WI38 (cell line): Measurements from ENCODE around the gene SLC1A2.

Source experiments
- H3K4me3 ChIP-seq: 2 replicates; pipeline ENCODE4 v1.5.1; 2011; ENCODE audit warnings: low read depth, mild to moderate bottlenecking, control low read depth, low read length
- TF ChIP-seq, protein P1 (sequence below): IDR thresholded peaks from 2 replicates; pipeline ENCODE4 v1.5.1; 2012; ENCODE audit warnings: low read depth, mild to moderate bottlenecking, control low read depth, low read length

SLC1A2 gene

DNA sequence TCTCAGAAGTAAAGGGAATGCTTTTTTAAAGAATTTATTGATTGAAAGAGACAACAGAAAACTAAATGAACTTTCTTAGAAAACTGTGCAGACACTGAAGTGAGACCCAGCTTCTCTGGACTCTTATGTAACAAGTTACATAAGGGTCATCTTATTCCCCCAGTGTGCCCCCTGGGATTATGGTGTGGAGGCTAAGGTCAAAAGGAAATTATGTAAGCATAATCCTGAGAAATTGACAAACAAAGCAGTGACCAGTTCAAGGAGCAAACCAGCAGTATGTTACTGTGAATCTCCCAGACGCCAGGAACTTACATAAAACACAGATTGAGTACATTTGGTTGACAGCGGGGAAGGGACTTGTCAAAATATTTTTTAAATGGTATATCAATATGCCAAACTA is 78.6 kb downstream of the SLC1A2 start:
- TF ChIP-seq, protein P1, sequence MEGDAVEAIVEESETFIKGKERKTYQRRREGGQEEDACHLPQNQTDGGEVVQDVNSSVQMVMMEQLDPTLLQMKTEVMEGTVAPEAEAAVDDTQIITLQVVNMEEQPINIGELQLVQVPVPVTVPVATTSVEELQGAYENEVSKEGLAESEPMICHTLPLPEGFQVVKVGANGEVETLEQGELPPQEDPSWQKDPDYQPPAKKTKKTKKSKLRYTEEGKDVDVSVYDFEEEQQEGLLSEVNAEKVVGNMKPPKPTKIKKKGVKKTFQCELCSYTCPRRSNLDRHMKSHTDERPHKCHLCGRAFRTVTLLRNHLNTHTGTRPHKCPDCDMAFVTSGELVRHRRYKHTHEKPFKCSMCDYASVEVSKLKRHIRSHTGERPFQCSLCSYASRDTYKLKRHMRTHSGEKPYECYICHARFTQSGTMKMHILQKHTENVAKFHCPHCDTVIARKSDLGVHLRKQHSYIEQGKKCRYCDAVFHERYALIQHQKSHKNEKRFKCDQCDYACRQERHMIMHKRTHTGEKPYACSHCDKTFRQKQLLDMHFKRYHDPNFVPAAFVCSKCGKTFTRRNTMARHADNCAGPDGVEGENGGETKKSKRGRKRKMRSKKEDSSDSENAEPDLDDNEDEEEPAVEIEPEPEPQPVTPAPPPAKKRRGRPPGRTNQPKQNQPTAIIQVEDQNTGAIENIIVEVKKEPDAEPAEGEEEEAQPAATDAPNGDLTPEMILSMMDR, result no peak
- no peak overlapping the region for H3K4me3 ChIP-seq

DNA sequence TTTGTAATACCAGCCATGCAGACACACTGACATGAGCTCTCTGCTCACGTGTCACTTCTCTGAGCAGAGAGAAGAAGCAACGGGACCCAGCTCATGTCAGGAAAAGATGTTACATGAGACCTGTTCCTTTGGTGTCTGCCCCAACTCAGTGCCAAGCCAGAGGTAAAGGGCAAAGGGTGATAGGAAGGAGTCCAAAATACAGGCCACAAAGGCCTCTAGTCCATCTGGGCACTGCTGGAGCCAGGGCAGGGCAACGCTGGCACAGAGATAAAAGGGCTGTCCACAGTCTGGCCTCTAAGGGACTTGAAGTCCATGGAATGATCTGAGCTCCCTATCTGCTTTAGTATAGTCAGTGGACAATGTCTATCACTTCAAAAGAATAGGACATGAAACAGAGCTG is 79.3 kb downstream of the SLC1A2 start:
- no peak overlapping the region for H3K4me3 ChIP-seq
- TF ChIP-seq, protein P1, result no peak

DNA sequence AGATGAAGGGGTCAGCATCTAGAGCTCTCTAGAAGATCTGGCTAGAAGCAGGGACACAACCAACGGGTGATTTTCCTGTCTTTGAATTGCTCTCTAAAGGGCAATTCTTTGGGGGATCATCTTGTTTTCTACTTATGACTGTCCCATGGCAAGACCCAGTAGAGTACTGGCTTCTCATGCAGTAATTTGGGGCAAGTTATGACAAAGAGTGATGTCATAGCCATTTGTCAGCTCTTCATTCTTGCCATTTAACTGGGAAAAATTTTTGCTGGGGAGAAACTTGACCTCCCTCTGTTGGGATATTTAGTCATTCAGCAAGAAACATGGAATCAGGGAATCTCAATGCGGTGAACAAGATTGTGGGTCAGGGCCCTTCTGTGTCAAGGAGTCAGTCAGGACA is 80.4 kb downstream of the SLC1A2 start:
- TF ChIP-seq, protein P1, result no peak
- no peak overlapping the region for H3K4me3 ChIP-seq

DNA sequence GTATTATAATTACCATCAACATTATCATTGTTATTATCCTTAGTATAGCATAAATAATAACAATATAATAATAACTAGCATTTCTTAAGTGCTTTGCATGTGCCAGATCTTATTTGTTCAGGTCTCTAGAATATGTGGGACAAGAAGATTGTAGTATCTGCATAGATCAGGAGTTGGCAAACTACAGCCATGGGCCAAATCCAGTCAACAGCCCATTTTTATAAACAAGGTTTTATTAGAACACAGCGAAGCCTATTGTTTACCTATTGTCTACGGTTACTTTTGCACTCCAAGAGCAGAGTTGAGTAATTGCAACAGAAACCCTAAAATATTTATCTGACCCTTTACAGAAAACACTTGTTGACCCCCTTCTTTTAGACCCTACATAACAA is 81.4 kb downstream of the SLC1A2 start:
- no peak overlapping the region for H3K4me3 ChIP-seq
- TF ChIP-seq, protein P1, result no peak

DNA sequence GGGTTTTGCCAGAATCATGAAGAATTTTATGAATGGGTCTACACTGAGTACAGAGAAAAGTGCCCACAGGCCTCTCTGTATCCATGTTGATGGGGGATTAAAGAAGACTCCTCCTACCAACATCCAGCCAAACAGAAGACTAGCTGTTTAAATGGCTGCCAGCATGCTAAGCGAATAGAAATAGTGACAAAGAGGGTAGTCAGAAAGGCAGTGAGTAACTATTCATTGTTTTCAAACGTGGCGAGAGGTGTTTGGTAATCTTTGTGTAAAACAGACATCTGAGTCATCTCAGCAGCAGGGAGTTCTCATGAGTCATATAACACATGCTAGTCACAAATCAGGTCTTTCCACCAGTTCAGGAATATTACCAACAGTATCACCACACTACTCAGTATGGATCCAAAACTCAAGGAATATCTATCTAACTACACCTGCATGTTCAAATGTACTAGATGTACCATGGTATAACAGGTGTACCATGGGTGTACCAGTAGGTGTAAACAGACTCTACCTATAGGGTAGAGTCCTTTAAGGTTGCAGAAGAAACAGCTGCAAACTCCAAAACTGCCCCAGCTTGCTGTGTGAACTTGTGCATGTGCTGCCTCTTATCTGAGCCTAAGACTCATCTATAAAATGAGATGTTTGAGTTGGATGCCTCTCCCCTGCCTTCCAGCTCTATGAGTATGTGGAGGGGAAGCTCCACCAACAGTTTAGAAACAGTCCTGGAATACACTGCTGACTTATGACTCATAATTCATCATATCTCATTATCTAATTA is 82.0 kb downstream of the SLC1A2 start:
- TF ChIP-seq, protein P1, result no peak
- no peak overlapping the region for H3K4me3 ChIP-seq

DNA sequence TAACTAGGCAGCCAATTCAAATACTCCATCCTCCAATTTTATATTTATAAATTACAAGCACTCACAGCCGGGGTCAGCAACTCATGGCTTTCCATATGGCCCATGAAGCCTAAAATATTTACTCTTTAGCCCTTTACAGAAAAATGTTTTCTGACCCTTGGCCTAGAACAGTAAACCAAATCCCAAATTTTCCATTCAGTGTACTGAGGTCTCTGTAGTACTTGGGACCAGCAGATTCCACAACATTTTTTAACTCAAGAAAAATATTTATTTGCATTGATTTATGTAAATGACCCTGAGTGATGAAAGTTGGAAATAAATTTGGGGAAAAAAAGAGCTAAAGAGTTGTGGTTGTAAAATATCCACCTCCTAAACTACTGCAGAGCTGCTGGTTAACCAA is 82.6 kb downstream of the SLC1A2 start:
- TF ChIP-seq, protein P1, result no peak

DNA sequence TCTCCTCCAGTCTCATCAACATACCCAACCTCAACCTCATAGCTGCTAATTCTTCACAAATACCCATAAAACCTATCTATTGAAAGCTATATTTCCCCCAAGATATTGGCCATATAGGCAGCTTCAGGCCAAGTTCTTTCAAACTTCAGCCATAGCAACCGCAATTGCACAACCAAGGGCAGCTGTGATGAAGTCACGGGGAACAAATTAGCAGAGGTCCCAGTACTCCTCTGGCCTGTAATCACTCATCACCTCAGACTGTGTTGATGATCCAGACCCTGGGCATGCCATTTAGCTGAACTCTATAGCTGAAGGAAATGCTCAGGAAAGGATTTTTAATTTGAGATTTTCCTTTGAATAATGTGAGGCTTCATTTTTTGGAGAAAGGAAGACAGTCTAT is 84.1 kb downstream of the SLC1A2 start:
- TF ChIP-seq, protein P1, result no peak
- no peak overlapping the region for H3K4me3 ChIP-seq

More for the DNA sequence above, 82.6 kb downstream of the SLC1A2 start:
- no peak overlapping the region for H3K4me3 ChIP-seq
